Stimulated activated CD4-positive, alpha-beta T cell treated with anti-CD3 and anti-CD28 coated beads, Interleukin-15, amount 100 ng/mL, for 1 hour (primary cell): ENCODE results near the gene ALCAM.

Experiments
- DNase-seq, 2 donors: peaks; one replicate each; pipeline ENCODE4 v3.0.0-alpha.2; 2020; ENCODE audit warnings: low read depth in 1 of 2, low spot score in 1 of 2

The ALCAM gene

GRCh38 chr3:105473521-105474223, 107.0 kb downstream of the ALCAM start:
- no peak for DNase-seq

- no peak for DNase-seq
These were observed 114.1 kb downstream of the ALCAM start for GRCh38 chr3:105480768-105481167.

GRCh38 chr3:105483476-105483875, 116.8 kb downstream of the ALCAM start:
- DNase-seq, result no peak

GRCh38 chr3:105490045-105490444, 123.3 kb downstream of the ALCAM start:
- no peak for DNase-seq

- no peak for DNase-seq
These were observed 126.7 kb downstream of the ALCAM start for GRCh38 chr3:105493305-105493892.

GRCh38 chr3:105495021-105495420, 128.3 kb downstream of the ALCAM start:
- no peak for DNase-seq

- no peak for DNase-seq
These were observed 129.6 kb downstream of the ALCAM start for GRCh38 chr3:105496343-105496742.

GRCh38 chr3:105497386-105497785, 130.7 kb downstream of the ALCAM start:
- no peak for DNase-seq

- DNase-seq, result no peak
These were observed 133.3 kb downstream of the ALCAM start for GRCh38 chr3:105499961-105500360.

- no peak for DNase-seq
These were observed 135.6 kb downstream of the ALCAM start for GRCh38 chr3:105502333-105502732.

- no peak for DNase-seq
These were observed 136.5 kb downstream of the ALCAM start for GRCh38 chr3:105503191-105503593.

- no peak for DNase-seq
These were observed 137.8 kb downstream of the ALCAM start for GRCh38 chr3:105504440-105504951.

GRCh38 chr3:105505170-105505569, 138.5 kb downstream of the ALCAM start:
- no peak for DNase-seq

- DNase-seq, result no peak
These were observed 144.3 kb downstream of the ALCAM start for GRCh38 chr3:105511031-105511430.

GRCh38 chr3:105512061-105512460, 145.4 kb downstream of the ALCAM start:
- DNase-seq, result no peak

- DNase-seq, result no peak
These were observed 146.3 kb downstream of the ALCAM start for GRCh38 chr3:105513042-105513441.

GRCh38 chr3:105513886-105514285, 147.2 kb downstream of the ALCAM start:
- DNase-seq, result no peak

- no peak for DNase-seq
These were observed 148.7 kb downstream of the ALCAM start for GRCh38 chr3:105515372-105515771.

- DNase-seq, result no peak
These were observed 150.3 kb downstream of the ALCAM start for GRCh38 chr3:105516972-105517371.

- DNase-seq, result no peak
These were observed 151.5 kb downstream of the ALCAM start for GRCh38 chr3:105518203-105518602.

GRCh38 chr3:105518806-105519418, 152.2 kb downstream of the ALCAM start:
- no peak for DNase-seq

GRCh38 chr3:105521770-105522169, 155.1 kb downstream of the ALCAM start:
- no peak for DNase-seq
